SK-N-SH (cell line): ENCODE results near the gene PPP1R1B. TPM values are rescaled to one million over a fixed set of nuclear protein-coding genes. Genes with fewer than 3 reads are reported as not detected.

ENCODE experiments used
- CTCF ChIA-PET: fragments of 300-600, 350-600 bp; formaldehyde crosslinking; extraction: SDS; loops from one replicate; lab custom pipeline; 2021; lab: Yijun Ruan, JAX
- POLR2A ChIA-PET: fragments of 350-600 bp; sonication (Branson Sonifier 250); formaldehyde crosslinking; extraction: SDS; loops from one replicate; lab custom pipeline; 2020; ENCODE audit warnings: antibody characterized with exemption, inconsistent platforms; lab: Yijun Ruan, JAX
- DNase-seq: peaks from one replicate; pipeline ENCODE4 v3.0.0; 2012
- H2AFZ ChIP-seq: fragments of 200-600 bp; sonication (generic); 2 replicates; pipeline ENCODE4 v1.8.1; 2016; ENCODE audit warnings: antibody characterized with exemption, mild to moderate bottlenecking, low read depth
- H3F3A ChIP-seq: fragments of 200-600 bp; sonication (generic); replicated peaks from 2 replicates; pipeline ENCODE3; 2016; ENCODE audit warnings: antibody characterized with exemption, mild to moderate bottlenecking; ENCODE audit not compliant: insufficient read depth
- H3K27ac ChIP-seq, 2 experiments: fragments of 200-500 bp in 1 of 2; fragments of 200-600 bp in 1 of 2; sonication (Bioruptor generic) in 1 of 2; sonication (generic), shearing (Covaris generic) in 1 of 2; 2 replicates each; pipeline versions ENCODE4 v1.5.1 to v1.6.1; 2014 to 2016; ENCODE audit warnings: low read depth in 2 of 2, inconsistent platforms in 1 of 2, low read length in 1 of 2, mild to moderate bottlenecking in 1 of 2, mixed read lengths in 1 of 2
- H3K27me3 ChIP-seq: fragments of 200-600 bp; sonication (generic), shearing (Covaris generic); 2 replicates; pipeline ENCODE4 v1.6.1; 2016; ENCODE audit warnings: mixed run types; ENCODE audit not compliant: insufficient read depth
- H3K36me3 ChIP-seq, 2 experiments: fragments of 200-500 bp in 1 of 2; fragments of 200-600 bp in 1 of 2; sonication (Bioruptor generic) in 1 of 2; sonication (generic) in 1 of 2; replicated peaks in 1 of 2; 2 replicates each; pipeline versions ENCODE3 to v1.5.1; 2014 to 2016; ENCODE audit warnings: low read length in 1 of 2, mild to moderate bottlenecking in 1 of 2; ENCODE audit not compliant: insufficient read depth in 2 of 2, control insufficient read depth in 1 of 2
- H3K4me1 ChIP-seq, 2 experiments: fragments of 200-500 bp in 1 of 2; fragments of 200-600 bp in 1 of 2; sonication (Bioruptor generic) in 1 of 2; sonication (generic), shearing (Covaris generic) in 1 of 2; 2 replicates each; pipeline versions ENCODE4 v1.5.1 to v1.6.1; 2014 to 2016; ENCODE audit warnings: low read depth in 1 of 2, low read length in 1 of 2, mixed run types in 1 of 2; ENCODE audit not compliant: insufficient read depth in 2 of 2, control insufficient read depth in 1 of 2
- H3K4me2 ChIP-seq: fragments of 200-600 bp; sonication (generic), shearing (Covaris generic); 2 replicates; pipeline ENCODE4 v1.6.1; 2017; ENCODE audit warnings: mixed run types
- H3K4me3 ChIP-seq, 2 experiments: fragments of 200-500 bp in 1 of 2; fragments of 200-600 bp in 1 of 2; sonication (Bioruptor generic) in 1 of 2; sonication (generic), shearing (Covaris generic) in 1 of 2; 2 replicates each; pipeline versions ENCODE4 v1.5.1 to v1.8.1; 2014 to 2016; ENCODE audit warnings: low read depth in 2 of 2, inconsistent platforms in 1 of 2, low read length in 1 of 2, mild to moderate bottlenecking in 1 of 2, mixed read lengths in 1 of 2, moderate library complexity in 1 of 2
- H3K79me2 ChIP-seq: fragments of 200-600 bp; sonication (generic); 2 replicates; pipeline ENCODE4 v1.8.1; 2017; ENCODE audit warnings: mild to moderate bottlenecking; ENCODE audit not compliant: insufficient read depth
- H3K9ac ChIP-seq: fragments of 200-600 bp; sonication (generic); 2 replicates; pipeline ENCODE4 v1.6.1; 2017; ENCODE audit warnings: mixed run types
- H3K9me2 ChIP-seq: fragments of 200-600 bp; sonication (generic); 2 replicates; pipeline ENCODE4 v1.6.1; 2017; ENCODE audit warnings: mixed run types
- H3K9me3 ChIP-seq: fragments of 200-600 bp; sonication (generic); 2 replicates; pipeline ENCODE4 v1.6.1; 2017; ENCODE audit warnings: mixed run types, mild to moderate bottlenecking, moderate library complexity
- H4K20me1 ChIP-seq: fragments of 200-600 bp; sonication (generic); 2 replicates; pipeline ENCODE4 v1.6.1; 2017; ENCODE audit warnings: mild to moderate bottlenecking, mixed run types; ENCODE audit not compliant: insufficient read depth
- ELF1 ChIP-seq: IDR thresholded peaks from 2 replicates; pipeline ENCODE4 v1.4.0; 2012
- EZH2phosphoT487 ChIP-seq: fragments of 200-600 bp; sonication (generic); IDR thresholded peaks from 2 replicates; pipeline ENCODE4 v1.6.1; 2017; ENCODE audit warnings: low read depth, mixed run types, mild to moderate bottlenecking, antibody characterized with exemption, moderate library complexity, borderline replicate concordance
- FOSL2 ChIP-seq: IDR thresholded peaks from 2 replicates; pipeline ENCODE4 v1.4.0; 2012; ENCODE audit warnings: low read depth, mild to moderate bottlenecking, moderate library complexity, borderline replicate concordance
- FOXJ3 ChIP-seq: sonication (generic); formaldehyde crosslinking; IDR thresholded peaks from 2 replicates; pipeline ENCODE4 v1.5.1; 2020; ENCODE audit warnings: mild to moderate bottlenecking, missing genetic modification reagents
- GATA2 ChIP-seq: sonication (generic); formaldehyde crosslinking; IDR thresholded peaks from 2 replicates; pipeline ENCODE4 v1.5.0; 2020; ENCODE audit warnings: mild to moderate bottlenecking, missing genetic modification reagents
- RAD21 ChIP-seq: IDR thresholded peaks from 2 replicates; pipeline ENCODE4 v1.6.1; 2012; ENCODE audit warnings: mild to moderate bottlenecking, low read length
- SMC3 ChIP-seq: IDR thresholded peaks from 2 replicates; pipeline ENCODE4 v1.6.1; 2012; ENCODE audit warnings: low read depth, low read length, improper control_type of control experiment
- TAF1 ChIP-seq: IDR thresholded peaks from 2 replicates; pipeline ENCODE4 v1.6.1; 2012; ENCODE audit warnings: low read depth, mild to moderate bottlenecking, low read length, moderate library complexity, borderline replicate concordance
- TCF12 ChIP-seq: IDR thresholded peaks from 2 replicates; pipeline ENCODE4 v1.4.0; 2012
- YY1 ChIP-seq: IDR thresholded peaks from 2 replicates; pipeline ENCODE4 v1.4.0; 2012; ENCODE audit warnings: low read depth, mild to moderate bottlenecking
- WGBS: methylation state at CpG from one replicate; pipeline ENCODE4 v1.1.6; 2017; ENCODE audit warnings: low lambda C conversion rate; 5-methylcytosine and 5-hydroxymethylcytosine counted together
- polyA plus RNA-seq, 3 experiments: library from polyadenylated mRNA; depleted of rRNA; stranded (reverse); fragments of >200 nt; gene quantifications; 2 replicates each; pipeline ENCODE4 v1.2.3, GENCODE V29; 2012
- TF ChIP-seq, protein P1 (sequence below): IDR thresholded peaks from 2 replicates; pipeline ENCODE4 v1.4.0; 2012; ENCODE audit warnings: low read depth
- TF ChIP-seq, protein P2 (sequence below): IDR thresholded peaks from 2 replicates; pipeline ENCODE4; 2012
- TF ChIP-seq, protein P3 (sequence below): IDR thresholded peaks from 2 replicates; pipeline ENCODE4 v1.4.0; 2012; ENCODE audit warnings: low read depth, borderline replicate concordance
- TF ChIP-seq, protein P4 (sequence below): IDR thresholded peaks from 2 replicates; pipeline ENCODE4 v1.4.0; 2012; ENCODE audit warnings: low read depth, borderline replicate concordance
- TF ChIP-seq, protein P5 (sequence below): IDR thresholded peaks from 2 replicates; pipeline ENCODE4 v1.6.1; 2012; ENCODE audit warnings: mild to moderate bottlenecking, low read depth, low read length, moderate library complexity

Gene PPP1R1B
- polyA plus RNA-seq, 1 of the 3 experiments (the other 2 are of a cell fraction): 0.07 TPM

DNA sequence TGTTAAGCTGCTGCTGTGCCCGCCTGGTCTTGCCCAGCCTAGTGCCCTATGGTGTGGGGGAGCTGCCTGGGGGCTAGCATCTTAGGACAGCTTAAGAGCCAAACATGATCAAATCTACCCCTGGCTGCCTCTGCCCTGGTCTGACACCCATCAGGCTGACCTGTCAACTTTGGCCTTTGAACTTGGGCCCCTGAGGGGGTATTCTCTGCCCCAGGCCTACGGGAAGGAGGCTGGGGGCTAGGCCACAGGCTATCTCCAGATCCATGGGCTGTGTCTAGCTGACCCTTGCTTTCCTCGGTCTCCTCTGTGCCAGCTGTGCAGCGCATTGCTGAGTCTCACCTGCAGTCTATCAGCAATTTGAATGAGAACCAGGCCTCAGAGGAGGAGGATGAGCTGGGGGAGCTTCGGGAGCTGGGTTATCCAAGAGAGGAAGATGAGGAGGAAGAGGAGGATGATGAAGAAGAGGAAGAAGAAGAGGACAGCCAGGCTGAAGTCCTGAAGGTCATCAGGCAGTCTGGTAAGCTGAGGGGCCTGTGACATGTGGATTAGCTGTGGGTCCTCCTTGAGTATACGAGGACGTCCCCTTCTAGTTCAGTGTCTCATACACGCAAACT is 6.9 kb downstream of the PPP1R1B start:
- POLR2A ChIA-PET: no interaction called here
- WGBS: 56% methylated on average over 8 of the region's 8 CpGs
- Histone ChIP-seq H3K4me2 (no peak overlapping the region), H3K27ac (no peak overlapping the region), H3F3A (no peaks in the 10 kb centered on the region), H4K20me1 (no peaks in the 10 kb centered on the region), H3K36me3 (no peaks in the 10 kb centered on the region), H3K4me1 (peaks cover 0 to 18% of the 10 kb centered on the region in 2 experiments; a peak in 2 of 4 replicates), H3K4me3 (no peak overlapping the region), H3K79me2 (peaks cover 17% of the 10 kb centered on the region), H3K9me3 (no peaks in the 10 kb centered on the region)
- no peak for DNase-seq
- CTCF ChIA-PET: interaction anchor here (0.7 to 17.4 kb wide), 17 partner anchors 11 to 119 kb away, joined by 3 to 332 read pairs (median 4); partner anchors contain the start of genes ERBB2 and PPP1R1B
- TF ChIP-seq FOSL2 (no peak), RAD21 (no peak), EZH2phosphoT487 (no peak), TCF12 (no peak), FOXJ3 (CRISPR knock-in tag) (no peak), GATA2 (CRISPR knock-in tag) (no peak), SMC3 (no peak), ELF1 (no peak), TAF1 (no peak), YY1 (no peak)
- TF ChIP-seq, protein P1, sequence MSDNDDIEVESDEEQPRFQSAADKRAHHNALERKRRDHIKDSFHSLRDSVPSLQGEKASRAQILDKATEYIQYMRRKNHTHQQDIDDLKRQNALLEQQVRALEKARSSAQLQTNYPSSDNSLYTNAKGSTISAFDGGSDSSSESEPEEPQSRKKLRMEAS: no peak
- TF ChIP-seq, protein P2, sequence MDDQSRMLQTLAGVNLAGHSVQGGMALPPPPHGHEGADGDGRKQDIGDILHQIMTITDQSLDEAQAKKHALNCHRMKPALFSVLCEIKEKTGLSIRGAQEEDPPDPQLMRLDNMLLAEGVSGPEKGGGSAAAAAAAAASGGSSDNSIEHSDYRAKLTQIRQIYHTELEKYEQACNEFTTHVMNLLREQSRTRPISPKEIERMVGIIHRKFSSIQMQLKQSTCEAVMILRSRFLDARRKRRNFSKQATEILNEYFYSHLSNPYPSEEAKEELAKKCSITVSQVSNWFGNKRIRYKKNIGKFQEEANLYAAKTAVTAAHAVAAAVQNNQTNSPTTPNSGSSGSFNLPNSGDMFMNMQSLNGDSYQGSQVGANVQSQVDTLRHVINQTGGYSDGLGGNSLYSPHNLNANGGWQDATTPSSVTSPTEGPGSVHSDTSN: no peak
- TF ChIP-seq, protein P3, sequence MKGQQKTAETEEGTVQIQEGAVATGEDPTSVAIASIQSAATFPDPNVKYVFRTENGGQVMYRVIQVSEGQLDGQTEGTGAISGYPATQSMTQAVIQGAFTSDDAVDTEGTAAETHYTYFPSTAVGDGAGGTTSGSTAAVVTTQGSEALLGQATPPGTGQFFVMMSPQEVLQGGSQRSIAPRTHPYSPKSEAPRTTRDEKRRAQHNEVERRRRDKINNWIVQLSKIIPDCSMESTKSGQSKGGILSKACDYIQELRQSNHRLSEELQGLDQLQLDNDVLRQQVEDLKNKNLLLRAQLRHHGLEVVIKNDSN: no peak
- TF ChIP-seq, protein P4, sequence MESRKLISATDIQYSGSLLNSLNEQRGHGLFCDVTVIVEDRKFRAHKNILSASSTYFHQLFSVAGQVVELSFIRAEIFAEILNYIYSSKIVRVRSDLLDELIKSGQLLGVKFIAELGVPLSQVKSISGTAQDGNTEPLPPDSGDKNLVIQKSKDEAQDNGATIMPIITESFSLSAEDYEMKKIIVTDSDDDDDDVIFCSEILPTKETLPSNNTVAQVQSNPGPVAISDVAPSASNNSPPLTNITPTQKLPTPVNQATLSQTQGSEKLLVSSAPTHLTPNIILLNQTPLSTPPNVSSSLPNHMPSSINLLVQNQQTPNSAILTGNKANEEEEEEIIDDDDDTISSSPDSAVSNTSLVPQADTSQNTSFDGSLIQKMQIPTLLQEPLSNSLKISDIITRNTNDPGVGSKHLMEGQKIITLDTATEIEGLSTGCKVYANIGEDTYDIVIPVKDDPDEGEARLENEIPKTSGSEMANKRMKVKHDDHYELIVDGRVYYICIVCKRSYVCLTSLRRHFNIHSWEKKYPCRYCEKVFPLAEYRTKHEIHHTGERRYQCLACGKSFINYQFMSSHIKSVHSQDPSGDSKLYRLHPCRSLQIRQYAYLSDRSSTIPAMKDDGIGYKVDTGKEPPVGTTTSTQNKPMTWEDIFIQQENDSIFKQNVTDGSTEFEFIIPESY: no peak
- TF ChIP-seq, protein P5, sequence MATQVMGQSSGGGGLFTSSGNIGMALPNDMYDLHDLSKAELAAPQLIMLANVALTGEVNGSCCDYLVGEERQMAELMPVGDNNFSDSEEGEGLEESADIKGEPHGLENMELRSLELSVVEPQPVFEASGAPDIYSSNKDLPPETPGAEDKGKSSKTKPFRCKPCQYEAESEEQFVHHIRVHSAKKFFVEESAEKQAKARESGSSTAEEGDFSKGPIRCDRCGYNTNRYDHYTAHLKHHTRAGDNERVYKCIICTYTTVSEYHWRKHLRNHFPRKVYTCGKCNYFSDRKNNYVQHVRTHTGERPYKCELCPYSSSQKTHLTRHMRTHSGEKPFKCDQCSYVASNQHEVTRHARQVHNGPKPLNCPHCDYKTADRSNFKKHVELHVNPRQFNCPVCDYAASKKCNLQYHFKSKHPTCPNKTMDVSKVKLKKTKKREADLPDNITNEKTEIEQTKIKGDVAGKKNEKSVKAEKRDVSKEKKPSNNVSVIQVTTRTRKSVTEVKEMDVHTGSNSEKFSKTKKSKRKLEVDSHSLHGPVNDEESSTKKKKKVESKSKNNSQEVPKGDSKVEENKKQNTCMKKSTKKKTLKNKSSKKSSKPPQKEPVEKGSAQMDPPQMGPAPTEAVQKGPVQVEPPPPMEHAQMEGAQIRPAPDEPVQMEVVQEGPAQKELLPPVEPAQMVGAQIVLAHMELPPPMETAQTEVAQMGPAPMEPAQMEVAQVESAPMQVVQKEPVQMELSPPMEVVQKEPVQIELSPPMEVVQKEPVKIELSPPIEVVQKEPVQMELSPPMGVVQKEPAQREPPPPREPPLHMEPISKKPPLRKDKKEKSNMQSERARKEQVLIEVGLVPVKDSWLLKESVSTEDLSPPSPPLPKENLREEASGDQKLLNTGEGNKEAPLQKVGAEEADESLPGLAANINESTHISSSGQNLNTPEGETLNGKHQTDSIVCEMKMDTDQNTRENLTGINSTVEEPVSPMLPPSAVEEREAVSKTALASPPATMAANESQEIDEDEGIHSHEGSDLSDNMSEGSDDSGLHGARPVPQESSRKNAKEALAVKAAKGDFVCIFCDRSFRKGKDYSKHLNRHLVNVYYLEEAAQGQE: no peak
- TF ChIP-seq, all 33 proteins: peak for 0
- Histone ChIP-seq H3K27me3 (peaks cover 19% of the 10 kb centered on the region), H3K9ac (no peak overlapping the region), H3K9me2 (no peaks in the 10 kb centered on the region), H2AFZ (no peak overlapping the region)
